ENCODE results near the gene FAM222A.

Gene FAM222A

GRCh38 chr12:109714141-109714912 is 702 bp downstream of the FAM222A start:
- DNase-seq: peak; percentile 67

DNA sequence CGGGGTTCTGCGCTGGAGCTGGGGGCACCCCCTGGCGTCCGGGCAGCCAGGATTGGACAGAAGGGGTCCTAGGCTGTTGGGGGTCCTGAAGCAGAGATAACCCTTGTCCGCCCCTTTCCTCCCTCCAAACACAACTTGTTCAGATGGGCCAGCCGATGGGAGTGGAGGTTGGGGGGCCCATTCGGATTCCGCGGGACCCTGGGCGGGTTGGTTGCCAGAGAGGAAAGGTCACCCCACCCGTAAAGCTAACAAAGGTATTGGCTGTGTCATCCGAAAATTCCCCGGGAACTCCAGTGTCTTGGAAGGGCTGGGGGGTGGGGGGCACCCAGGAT is 1.3 kb downstream of the FAM222A start:
- DNase-seq: no peak

GRCh38 chr12:109715310-109716091 is 1.9 kb downstream of the FAM222A start:
- DNase-seq: no peak

GRCh38 chr12:109716092-109716479 is 2.5 kb downstream of the FAM222A start:
- no peak for DNase-seq

- no peak for DNase-seq
Measured at GRCh38 chr12:109716512-109717389, 3.1 kb downstream of the FAM222A start.

GRCh38 chr12:109717390-109718357 is 4.0 kb downstream of the FAM222A start:
- DNase-seq: no peak

DNA sequence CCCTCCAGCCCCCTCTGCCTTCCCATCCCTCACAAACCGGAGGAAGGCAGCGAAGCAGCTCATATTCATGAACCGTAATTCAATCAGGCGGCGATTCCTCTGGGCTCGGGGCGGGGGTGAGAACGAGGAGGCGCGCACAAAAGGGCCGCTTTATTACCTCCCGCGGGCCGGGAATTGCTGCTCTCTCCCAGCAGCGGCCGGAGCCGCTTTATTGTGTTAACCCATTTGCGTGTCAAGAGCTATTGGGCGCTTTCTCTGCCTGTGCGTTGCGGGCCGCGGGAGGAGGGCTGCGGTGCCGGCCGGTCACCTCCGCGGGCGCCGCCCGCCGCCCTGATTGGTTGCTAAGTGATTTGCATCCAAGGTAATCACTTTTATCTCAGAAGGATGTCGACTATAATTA is 4.8 kb downstream of the FAM222A start:
- no peak for DNase-seq

DNA sequence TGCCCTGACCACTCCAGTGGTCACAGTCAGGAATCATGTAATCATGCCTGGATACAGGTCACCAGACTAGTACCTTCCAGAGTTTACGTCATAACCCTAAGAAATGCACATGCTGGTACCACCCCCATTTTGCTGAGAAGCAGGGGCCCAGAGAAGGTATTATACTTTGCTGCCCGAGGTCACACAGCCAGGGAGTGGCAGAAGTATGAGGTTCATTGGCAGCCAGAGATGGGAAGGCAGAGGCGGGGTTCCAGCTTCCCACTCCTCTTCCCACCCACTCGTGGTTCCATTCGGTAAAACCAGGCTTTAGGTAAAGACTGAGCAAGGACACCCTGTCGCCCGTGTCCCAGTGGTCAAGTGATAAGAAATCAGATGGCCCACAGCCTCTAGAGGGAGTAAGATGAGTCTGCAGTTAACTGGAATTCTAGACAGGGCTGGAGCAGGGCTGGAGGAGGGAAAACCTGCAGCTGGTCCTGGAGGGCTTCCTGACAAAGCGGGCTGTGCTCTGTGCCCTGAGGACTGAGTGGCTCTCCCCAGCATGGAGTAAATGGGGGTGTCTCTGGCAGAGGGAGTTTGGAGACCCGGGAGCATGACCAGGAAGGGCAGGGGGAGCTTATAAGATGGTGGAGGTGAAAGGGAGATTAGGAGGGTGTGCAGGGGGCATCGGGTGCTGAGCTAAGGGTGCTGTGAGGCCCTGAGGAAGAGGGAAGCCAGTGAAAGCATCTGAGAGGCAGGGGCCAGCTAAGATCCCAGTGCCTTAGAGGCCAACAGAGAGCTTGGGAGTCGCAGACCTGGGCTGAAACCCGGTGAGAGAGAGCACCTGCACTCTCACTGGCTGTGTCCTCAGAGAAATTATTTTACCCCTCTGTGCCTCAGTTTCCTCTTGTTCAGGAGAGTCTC is 5.7 kb downstream of the FAM222A start:
- no peak for DNase-seq

DNA sequence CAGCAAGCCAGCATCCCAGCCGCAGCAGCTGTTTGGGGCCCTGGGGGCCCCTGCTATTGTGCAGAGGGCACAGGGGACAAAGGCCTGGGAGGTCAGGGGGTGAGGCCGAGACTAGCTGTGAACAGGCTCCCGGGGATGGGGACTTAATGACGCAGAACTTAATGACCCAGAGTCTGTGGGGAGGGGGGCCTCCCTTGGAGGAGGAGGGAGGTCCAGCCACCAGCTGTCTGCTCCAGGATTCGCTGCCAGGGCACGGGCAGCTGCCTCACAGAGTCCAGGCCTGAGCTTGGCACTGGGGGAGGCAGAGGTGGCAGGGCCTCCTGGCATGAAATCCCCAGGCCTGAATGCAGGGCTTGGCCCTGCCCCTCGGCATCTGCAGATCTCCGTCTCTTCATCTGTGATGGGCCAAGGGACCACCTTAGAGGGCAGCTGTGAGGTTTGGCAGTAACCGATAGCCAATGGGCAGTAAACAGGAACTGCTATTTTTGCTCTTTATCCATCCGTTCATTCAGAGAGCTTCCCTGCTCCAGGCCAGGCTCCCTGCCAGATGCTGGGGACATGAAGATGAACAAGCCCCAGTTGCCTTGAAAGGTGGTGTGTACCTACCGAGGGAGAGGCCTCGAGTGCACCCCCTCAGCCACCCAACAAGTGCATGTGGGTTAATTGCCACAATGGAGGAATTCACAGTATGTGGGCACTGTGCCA is 6.7 kb downstream of the FAM222A start:
- no peak for DNase-seq

- no peak for DNase-seq
Measured at GRCh38 chr12:109720857-109721189, 7.2 kb downstream of the FAM222A start.

- DNase-seq: no peak
Measured at GRCh38 chr12:109721276-109721675, 7.7 kb downstream of the FAM222A start.

GRCh38 chr12:109722022-109722720 is 8.5 kb downstream of the FAM222A start:
- DNase-seq: no peak

DNA sequence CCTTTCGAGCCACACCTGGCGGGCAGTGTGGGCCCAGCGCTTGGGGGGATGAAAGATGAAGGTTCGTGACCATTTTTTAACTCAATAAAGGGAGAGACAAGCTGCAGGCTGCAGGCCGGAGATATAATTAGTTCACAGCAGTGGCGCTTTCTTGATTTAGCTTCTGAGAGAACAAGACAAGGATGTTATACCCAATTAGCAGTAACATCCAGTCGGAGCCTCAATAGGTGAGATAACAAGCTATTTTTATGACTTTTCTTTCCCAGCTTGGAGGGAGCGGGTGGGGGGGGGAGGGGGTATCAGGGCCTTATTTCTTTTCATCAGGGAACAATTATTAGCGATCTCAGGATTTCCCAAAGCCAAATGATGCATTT is 9.1 kb downstream of the FAM222A start:
- DNase-seq: no peak

GRCh38 chr12:109723311-109723881 is 9.8 kb downstream of the FAM222A start:
- no peak for DNase-seq

- no peak for DNase-seq
Measured at GRCh38 chr12:109724321-109724892, 10.8 kb downstream of the FAM222A start.

GRCh38 chr12:109725321-109726105 is 11.9 kb downstream of the FAM222A start:
- no peak for DNase-seq

DNA sequence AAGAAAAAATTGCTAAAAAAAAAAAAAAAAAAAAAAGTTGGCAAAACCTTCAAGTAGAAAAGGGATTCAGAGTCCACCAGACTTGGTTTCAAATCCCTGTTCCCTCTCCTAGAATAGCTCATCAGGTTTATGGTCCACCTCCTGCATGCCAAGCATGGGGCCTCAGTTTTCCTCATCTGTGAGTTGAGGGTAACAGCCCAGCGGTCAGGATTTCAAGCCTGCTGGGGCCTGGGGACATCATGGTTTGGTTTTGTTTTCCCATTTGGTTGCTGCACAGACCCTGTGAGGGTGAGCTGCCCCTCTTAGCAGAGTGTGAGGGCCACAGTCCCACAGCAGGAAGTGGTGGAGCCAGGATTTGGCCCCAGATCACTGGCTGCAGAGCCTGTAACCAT is 12.5 kb downstream of the FAM222A start:
- no peak for DNase-seq

DNA sequence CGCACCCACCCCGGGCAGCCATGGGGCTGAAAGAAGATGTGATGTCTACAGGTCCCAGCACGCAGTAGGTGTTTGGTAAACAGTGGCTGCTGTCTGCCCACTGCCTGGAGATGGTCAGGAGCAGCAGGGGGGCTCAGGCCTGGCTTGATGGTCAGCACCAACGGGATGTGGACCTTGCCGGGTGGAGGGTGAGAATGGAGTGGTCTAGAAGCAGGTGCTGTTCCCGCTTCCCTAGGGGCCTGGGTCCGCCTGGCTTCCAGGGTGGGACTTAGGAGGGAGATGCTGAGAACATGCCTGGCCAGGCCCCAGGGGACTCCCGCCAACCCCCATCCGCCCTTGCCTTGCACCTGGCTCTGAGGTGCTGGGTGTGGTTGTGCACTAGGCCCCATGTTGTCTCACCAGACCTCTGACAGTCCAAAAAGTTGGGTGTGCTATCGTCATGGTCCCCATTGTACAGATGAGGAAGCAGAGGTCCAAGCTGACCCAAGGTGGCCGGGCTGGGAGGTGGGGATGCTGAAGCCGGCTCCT is 12.9 kb downstream of the FAM222A start:
- DNase-seq: peak; percentile 1

All from activated naive CD4-positive, alpha-beta T cell treated with anti-CD3 and anti-CD28 coated beads, Interleukin-2, amount 50 U/mL, for 16 hours (primary cell).